Endothelial cell of umbilical vein (primary cell): ENCODE data around the gene PFAS. TPM values are rescaled to one million over a fixed set of nuclear protein-coding genes. Genes with fewer than 3 reads are reported as not detected.
A peak's percentile ranks its signal among the peaks of the same experiment; 100 is the strongest.

Source experiments
- BruUV-seq: library from RNA; stranded (reverse); fragments of 400-500 nt; replicated peaks from 2 replicates; lab custom pipeline; 2021; lab: Mats Ljungman, UMichigan
- CTCF ChIA-PET: fragments of 300-600, 350-600 bp; sonication (Branson Sonifier 250); formaldehyde crosslinking; loops from one replicate; lab custom pipeline; 2021; ENCODE audit warnings: antibody characterized with exemption, inconsistent platforms; lab: Charles Lee
- POLR2A ChIA-PET: fragments of 300-600, 350-600 bp; sonication (Branson Sonifier 250); formaldehyde crosslinking; loops from one replicate; lab custom pipeline; 2021; ENCODE audit warnings: antibody characterized with exemption, inconsistent platforms; lab: Charles Lee
- DNase-seq: peaks from one replicate; pipeline ENCODE4 v3.0.0-alpha.2; 2011; ENCODE audit warnings: low read depth, low spot score
- FAIRE-seq: peaks from 2 replicates; lab custom pipeline; 2011; peaks lifted over from hg19 to GRCh38; lab: Jason Lieb, UNC
- H2AFZ ChIP-seq: 2 replicates; pipeline ENCODE4 v1.6.0; 2012; ENCODE audit warnings: low read depth, low read length, control low read depth, inconsistent platforms
- H3K27ac ChIP-seq: 2 replicates; pipeline ENCODE4 v1.5.1; 2011; ENCODE audit warnings: low read depth, mild to moderate bottlenecking, control low read depth, low read length, moderate library complexity; ENCODE audit not compliant: insufficient read depth
- H3K27me3 ChIP-seq, 2 experiments: 2 replicates each; pipeline versions ENCODE4 v1.6.0 to v1.6.1; 2011; ENCODE audit warnings: low read length in 2 of 2, mixed read lengths in 1 of 2; ENCODE audit not compliant: control insufficient read depth in 2 of 2, insufficient read depth in 2 of 2
- H3K36me3 ChIP-seq, 2 experiments: 2 replicates in 1 of 2; 3 replicates in 1 of 2; pipeline ENCODE4 v1.5.1; 2011; ENCODE audit warnings: low read length in 2 of 2, mild to moderate bottlenecking in 1 of 2, moderate library complexity in 1 of 2; ENCODE audit not compliant: control insufficient read depth in 2 of 2, insufficient read depth in 2 of 2; ENCODE audit errors: extremely low read depth in 1 of 2
- H3K4me1 ChIP-seq: 3 replicates; pipeline ENCODE4 v1.5.1; 2011; ENCODE audit warnings: mild to moderate bottlenecking, low read length; ENCODE audit not compliant: control insufficient read depth, insufficient read depth; ENCODE audit errors: extremely low read depth
- H3K4me2 ChIP-seq: 2 replicates; pipeline ENCODE4 v1.6.1; 2011; ENCODE audit warnings: low read length, control low read depth, mixed read lengths; ENCODE audit not compliant: insufficient read depth
- H3K4me3 ChIP-seq, 3 experiments: fragments of 200-600 bp in 1 of 3; sonication (generic), shearing (Covaris generic) in 1 of 3; replicated peaks in 1 of 3; 2 replicates each; pipeline ENCODE4 v1.5.1; 2011 to 2016; ENCODE audit warnings: control low read depth in 3 of 3, low read length in 3 of 3, mild to moderate bottlenecking in 2 of 3, inconsistent platforms in 1 of 3, low read depth in 1 of 3, moderate library complexity in 1 of 3; ENCODE audit not compliant: insufficient read depth in 1 of 3
- H3K79me2 ChIP-seq: 2 replicates; pipeline ENCODE4 v1.6.0; 2012; ENCODE audit warnings: low read length, inconsistent platforms; ENCODE audit not compliant: control insufficient read depth, insufficient read depth
- H3K9ac ChIP-seq: replicated peaks from 2 replicates; pipeline ENCODE3; 2011; ENCODE audit warnings: low read length, control low read depth; ENCODE audit not compliant: insufficient read depth; ENCODE audit errors: extremely low read depth
- H3K9me1 ChIP-seq: replicated peaks from 3 replicates; pipeline ENCODE4 v1.6.0; 2011; ENCODE audit warnings: mild to moderate bottlenecking, low read length; ENCODE audit not compliant: control insufficient read depth, insufficient read depth; ENCODE audit errors: extremely low read depth
- H3K9me3 ChIP-seq: replicated peaks from 2 replicates; pipeline ENCODE4 v1.5.1; 2012; ENCODE audit warnings: low read length, inconsistent platforms; ENCODE audit not compliant: control insufficient read depth, insufficient read depth
- H4K20me1 ChIP-seq: replicated peaks from 2 replicates; pipeline ENCODE3; 2011; ENCODE audit warnings: mild to moderate bottlenecking, low read length; ENCODE audit not compliant: control insufficient read depth, insufficient read depth; ENCODE audit errors: extremely low read depth
- FOS ChIP-seq: IDR thresholded peaks from 2 replicates; pipeline ENCODE4 v1.6.1; 2011; ENCODE audit warnings: mild to moderate bottlenecking, low read length, moderate library complexity, borderline replicate concordance; ENCODE audit not compliant: insufficient read depth
- GATA2 ChIP-seq: IDR thresholded peaks from 2 replicates; pipeline ENCODE4 v1.7.0; 2011; ENCODE audit warnings: low read depth, mild to moderate bottlenecking, moderate library complexity, mixed read lengths, low read length; ENCODE audit not compliant: insufficient read length, insufficient read depth
- MYC ChIP-seq: IDR thresholded peaks from one replicate; pipeline ENCODE4 v1.6.1; 2011; ENCODE audit warnings: mild to moderate bottlenecking, low read depth, low read length
- POLR2A ChIP-seq: IDR thresholded peaks from 2 replicates; pipeline ENCODE4 v1.6.1; 2012; ENCODE audit warnings: low read depth, mild to moderate bottlenecking, control low read depth, low read length
- POLR2AphosphoS5 ChIP-seq: IDR thresholded peaks from 2 replicates; pipeline ENCODE4 v1.6.1; 2012; ENCODE audit warnings: low read depth, mild to moderate bottlenecking, control low read depth, low read length, moderate library complexity; ENCODE audit not compliant: insufficient read depth
- dilution Hi-C: fragments of 300-500 bp; cut with MboI; formaldehyde crosslinking; loops from one replicate; pipeline ENCODE4 v1.15.0; 2019; ENCODE audit warnings: low sequenced_read_pairs; ENCODE audit not compliant: extremely low pct_ligation_motif_present
- intact Hi-C: fragments of 100-400 bp; cut with micrococcal nuclease; formaldehyde crosslinking; loops from one replicate; pipeline ENCODE4 v1.10.0; 2022
- polyA plus RNA-seq, 4 experiments: library from polyadenylated mRNA; depleted of rRNA in 3 of 4; stranded (reverse) in 3 of 4; unstranded in 1 of 4; fragments of >200 nt; gene quantifications; 2 replicates each; pipeline versions ENCODE4 v1.2.1 to v1.2.3, GENCODE V29; 2011 to 2012; ENCODE audit warnings: missing spikeins in 1 of 4
- total RNA-seq: library from RNA; stranded (reverse); gene quantifications from 2 replicates; pipeline ENCODE4 v1.2.3, GENCODE V29; 2021
- TF ChIP-seq, protein P1 (sequence below), 2 donors: IDR thresholded peaks; 1 replicate in 1 of 2; 2 replicates in 1 of 2; pipeline ENCODE4 v1.5.1; 2011; ENCODE audit warnings: low read length in 2 of 2, mild to moderate bottlenecking in 2 of 2, moderate library complexity in 2 of 2, control low read depth in 1 of 2, inconsistent platforms in 1 of 2, low read depth in 1 of 2; ENCODE audit not compliant: insufficient read depth in 1 of 2; ENCODE audit errors: extremely low read depth in 1 of 2
- TF ChIP-seq, protein P2 (sequence below): IDR thresholded peaks from 2 replicates; pipeline ENCODE4 v1.6.1; 2011; ENCODE audit not compliant: insufficient read depth, insufficient read length

PFAS gene
- total and polyA plus RNA-seq, 2 donors (not counting 3 experiments of a cell fraction or from before 2014, with no cell fraction given) = 34.1 to 108 TPM

DNA sequence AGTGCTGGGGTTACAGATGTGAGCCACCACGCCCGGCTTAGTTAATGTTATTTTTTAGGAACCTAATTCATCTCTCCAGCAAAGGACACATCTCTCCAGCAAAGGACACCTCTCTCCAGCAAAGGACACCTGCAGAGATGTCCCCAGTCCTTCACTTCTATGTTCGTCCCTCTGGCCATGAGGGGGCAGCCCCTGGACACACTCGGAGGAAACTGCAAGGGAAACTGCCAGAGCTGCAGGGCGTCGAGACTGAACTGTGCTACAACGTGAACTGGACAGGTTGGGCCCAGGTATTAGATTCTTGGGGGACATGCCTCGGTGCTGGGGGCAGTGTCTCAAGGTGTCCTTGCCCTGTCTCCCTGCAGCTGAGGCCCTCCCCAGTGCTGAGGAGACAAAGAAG, 4.7 kb downstream of the PFAS start:
- BruUV-seq = no TSS peak
- intact Hi-C loops (loop anchor here (1.0 kb wide), 1 partner anchor 46 kb away; no protein-coding TSS in a partner anchor), dilution Hi-C loops (no loop called here)
- Histone ChIP-seq H4K20me1 (no peaks in the 10 kb centered on the region), H3K4me1 (peaks cover 12% of the 10 kb centered on the region), H3K4me3 (no peak overlapping the region), H3K27ac (no peak overlapping the region), H3K9ac (no peak overlapping the region), H3K9me3 (no peaks in the 10 kb centered on the region), H3K27me3 (no peaks in the 10 kb centered on the region), H3K36me3 (peaks cover 9 to 22% of the 10 kb centered on the region in 2 experiments), H3K4me2 (no peak overlapping the region), H3K79me2 (peaks cover 33% of the 10 kb centered on the region), H3K9me1 (no peaks in the 10 kb centered on the region), H2AFZ (no peak overlapping the region)
- FAIRE-seq = peak; percentile 82
- ChIA-PET CTCF (interaction anchor here (0.5 to 1.7 kb wide), 4 partner anchors 42 to 156 kb away, joined by 3 to 16 read pairs (median 5); partner anchors contain the start of gene SLC25A35), POLR2A (no interaction called here)
- TF ChIP-seq GATA2 (no peak), MYC (no peak), POLR2A (no peak), FOS (no peak), POLR2AphosphoS5 (no peak)
- TF ChIP-seq, protein P1, sequence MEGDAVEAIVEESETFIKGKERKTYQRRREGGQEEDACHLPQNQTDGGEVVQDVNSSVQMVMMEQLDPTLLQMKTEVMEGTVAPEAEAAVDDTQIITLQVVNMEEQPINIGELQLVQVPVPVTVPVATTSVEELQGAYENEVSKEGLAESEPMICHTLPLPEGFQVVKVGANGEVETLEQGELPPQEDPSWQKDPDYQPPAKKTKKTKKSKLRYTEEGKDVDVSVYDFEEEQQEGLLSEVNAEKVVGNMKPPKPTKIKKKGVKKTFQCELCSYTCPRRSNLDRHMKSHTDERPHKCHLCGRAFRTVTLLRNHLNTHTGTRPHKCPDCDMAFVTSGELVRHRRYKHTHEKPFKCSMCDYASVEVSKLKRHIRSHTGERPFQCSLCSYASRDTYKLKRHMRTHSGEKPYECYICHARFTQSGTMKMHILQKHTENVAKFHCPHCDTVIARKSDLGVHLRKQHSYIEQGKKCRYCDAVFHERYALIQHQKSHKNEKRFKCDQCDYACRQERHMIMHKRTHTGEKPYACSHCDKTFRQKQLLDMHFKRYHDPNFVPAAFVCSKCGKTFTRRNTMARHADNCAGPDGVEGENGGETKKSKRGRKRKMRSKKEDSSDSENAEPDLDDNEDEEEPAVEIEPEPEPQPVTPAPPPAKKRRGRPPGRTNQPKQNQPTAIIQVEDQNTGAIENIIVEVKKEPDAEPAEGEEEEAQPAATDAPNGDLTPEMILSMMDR (IDR thresholded peaks at IDR 0.05; ENCODE audit: extremely low read depth in 1 of 2, insufficient read depth in 1 of 2, low read depth in 1 of 2, low read length in 2 of 2) = peak; percentile 31 to 36
- TF ChIP-seq, protein P2, sequence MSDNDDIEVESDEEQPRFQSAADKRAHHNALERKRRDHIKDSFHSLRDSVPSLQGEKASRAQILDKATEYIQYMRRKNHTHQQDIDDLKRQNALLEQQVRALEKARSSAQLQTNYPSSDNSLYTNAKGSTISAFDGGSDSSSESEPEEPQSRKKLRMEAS = no peak
- peak; percentile 26 for DNase-seq
